NOMO-1 (cell line): ENCODE measurements around the gene POLE4.
A peak's percentile ranks its signal among the peaks of the same experiment; 100 is the strongest.

Experiments
- DNase-seq, 2 experiments: peaks; one replicate each; lab custom pipeline; 2025; ENCODE audit not compliant: unreplicated experiment in 2 of 2; lab: John Stamatoyannopoulos, UW

The POLE4 gene

GRCh38 chr2:74985978-74986609 is 27.7 kb downstream of the POLE4 start:
- no peak for DNase-seq

- DNase-seq, result no peak
These were observed 33.5 kb downstream of the POLE4 start for GRCh38 chr2:74991977-74992376.

- no peak for DNase-seq
These were observed 41.0 kb downstream of the POLE4 start for GRCh38 chr2:74999468-74999867.

GRCh38 chr2:75002007-75002406 is 43.6 kb downstream of the POLE4 start:
- DNase-seq, result peak; percentile 41 to 42

- no peak for DNase-seq
These were observed 44.8 kb downstream of the POLE4 start for GRCh38 chr2:75003276-75003675.

- DNase-seq, result no peak
These were observed 45.3 kb downstream of the POLE4 start for GRCh38 chr2:75003773-75004172.

GRCh38 chr2:75006041-75006440 is 47.6 kb downstream of the POLE4 start:
- no peak for DNase-seq

- no peak for DNase-seq
These were observed 48.6 kb downstream of the POLE4 start for GRCh38 chr2:75007061-75007460.

- DNase-seq, result no peak
These were observed 49.4 kb downstream of the POLE4 start for GRCh38 chr2:75007819-75008218.

GRCh38 chr2:75010571-75010970 is 52.1 kb downstream of the POLE4 start:
- DNase-seq, result no peak

- no peak for DNase-seq
These were observed 53.6 kb downstream of the POLE4 start for GRCh38 chr2:75012080-75012479.

- peak; percentile 81 to 94 for DNase-seq
These were observed 59.7 kb downstream of the POLE4 start for GRCh38 chr2:75018162-75018561.
